ENCODE measurements around the gene ADCY2. TPM values are rescaled to one million over a fixed set of nuclear protein-coding genes. Genes with fewer than 3 reads are reported as not detected.

ADCY2 gene
- total RNA-seq, 4 donors from 2014 or later: 2.6 to 24.8 (median 10.9) TPM

DNA sequence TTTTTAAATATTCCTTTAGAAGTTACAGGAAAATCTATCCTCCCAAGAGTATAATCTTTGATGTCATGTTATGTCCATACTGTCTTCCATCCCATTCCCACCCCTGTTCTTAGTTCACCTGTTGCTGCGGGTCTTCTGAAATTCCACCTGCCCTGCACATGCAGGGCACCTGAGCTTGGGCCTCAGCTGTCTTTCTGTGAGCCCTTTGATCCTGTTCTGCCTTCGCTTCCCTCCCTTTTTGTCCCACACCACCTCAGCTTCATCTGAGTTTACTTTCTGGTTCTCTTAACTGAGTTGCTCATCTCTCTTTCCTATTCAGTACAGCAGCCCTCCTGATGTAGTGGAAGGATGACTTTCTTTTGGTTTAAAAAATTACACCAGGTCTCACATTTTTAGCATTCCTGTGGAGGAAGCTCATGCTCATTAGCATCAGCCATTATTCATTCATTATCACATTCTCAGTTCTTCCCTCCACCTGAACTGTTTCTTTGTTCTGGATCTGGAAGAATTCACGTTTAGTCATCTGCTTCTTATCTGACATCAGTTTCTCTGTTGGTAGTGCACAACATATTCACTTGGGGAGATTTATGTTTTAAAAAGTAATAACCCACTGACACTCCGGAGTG is 211.0 kb downstream of the ADCY2 start:
- no peaks in the 10 kb centered on the region for H3K4me1 ChIP-seq
- H3K9me3 ChIP-seq: no peaks in the 10 kb centered on the region
- TF ChIP-seq EP300 (IDR thresholded peaks at IDR 0.05) (no peak), POLR2AphosphoS5 (IDR thresholded peaks at IDR 0.05) (no peak), POLR2A (IDR thresholded peaks at IDR 0.05) (no peak)
- TF ChIP-seq, protein P1, sequence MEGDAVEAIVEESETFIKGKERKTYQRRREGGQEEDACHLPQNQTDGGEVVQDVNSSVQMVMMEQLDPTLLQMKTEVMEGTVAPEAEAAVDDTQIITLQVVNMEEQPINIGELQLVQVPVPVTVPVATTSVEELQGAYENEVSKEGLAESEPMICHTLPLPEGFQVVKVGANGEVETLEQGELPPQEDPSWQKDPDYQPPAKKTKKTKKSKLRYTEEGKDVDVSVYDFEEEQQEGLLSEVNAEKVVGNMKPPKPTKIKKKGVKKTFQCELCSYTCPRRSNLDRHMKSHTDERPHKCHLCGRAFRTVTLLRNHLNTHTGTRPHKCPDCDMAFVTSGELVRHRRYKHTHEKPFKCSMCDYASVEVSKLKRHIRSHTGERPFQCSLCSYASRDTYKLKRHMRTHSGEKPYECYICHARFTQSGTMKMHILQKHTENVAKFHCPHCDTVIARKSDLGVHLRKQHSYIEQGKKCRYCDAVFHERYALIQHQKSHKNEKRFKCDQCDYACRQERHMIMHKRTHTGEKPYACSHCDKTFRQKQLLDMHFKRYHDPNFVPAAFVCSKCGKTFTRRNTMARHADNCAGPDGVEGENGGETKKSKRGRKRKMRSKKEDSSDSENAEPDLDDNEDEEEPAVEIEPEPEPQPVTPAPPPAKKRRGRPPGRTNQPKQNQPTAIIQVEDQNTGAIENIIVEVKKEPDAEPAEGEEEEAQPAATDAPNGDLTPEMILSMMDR (IDR thresholded peaks at IDR 0.05): no peak
- H3K27ac ChIP-seq: no peak overlapping the region
- H3K36me3 ChIP-seq: no peaks in the 10 kb centered on the region
- H3K27me3 ChIP-seq: no peaks in the 10 kb centered on the region
- H3K4me3 ChIP-seq: no peak overlapping the region
- DNase-seq (ENCODE audit: low spot score in 2 of 2): no peak
- WGBS: 62% methylated on average over 4 of the region's 4 CpGs

DNA sequence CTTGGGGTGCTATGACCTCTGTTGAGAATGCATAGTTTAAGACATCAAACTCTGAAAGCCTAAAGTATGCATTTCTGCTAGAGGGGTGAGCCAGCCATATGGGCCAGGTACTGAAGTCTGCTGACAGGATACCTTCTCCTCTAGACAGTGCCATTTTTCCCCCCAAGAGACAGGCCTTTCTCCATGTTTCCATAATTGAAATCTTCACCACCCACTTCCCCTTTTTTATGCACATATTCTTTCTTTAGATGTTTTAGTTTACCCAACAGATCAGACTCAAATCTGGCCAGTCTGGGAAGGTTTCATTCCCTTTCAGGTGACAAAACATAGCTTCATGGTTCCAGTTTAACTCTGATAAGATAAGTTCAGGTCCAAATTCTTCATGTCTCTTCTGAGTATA is 212.8 kb downstream of the ADCY2 start:
- no peak for TF ChIP-seq POLR2A (IDR thresholded peaks at IDR 0.05)
- TF ChIP-seq POLR2AphosphoS5 (IDR thresholded peaks at IDR 0.05): no peak
- TF ChIP-seq, protein P1 (IDR thresholded peaks at IDR 0.05): no peak
- TF ChIP-seq EP300 (IDR thresholded peaks at IDR 0.05): no peak
- no peaks in the 10 kb centered on the region for H3K4me1 ChIP-seq
- DNase-seq (ENCODE audit: low spot score in 2 of 2): no peak

DNA sequence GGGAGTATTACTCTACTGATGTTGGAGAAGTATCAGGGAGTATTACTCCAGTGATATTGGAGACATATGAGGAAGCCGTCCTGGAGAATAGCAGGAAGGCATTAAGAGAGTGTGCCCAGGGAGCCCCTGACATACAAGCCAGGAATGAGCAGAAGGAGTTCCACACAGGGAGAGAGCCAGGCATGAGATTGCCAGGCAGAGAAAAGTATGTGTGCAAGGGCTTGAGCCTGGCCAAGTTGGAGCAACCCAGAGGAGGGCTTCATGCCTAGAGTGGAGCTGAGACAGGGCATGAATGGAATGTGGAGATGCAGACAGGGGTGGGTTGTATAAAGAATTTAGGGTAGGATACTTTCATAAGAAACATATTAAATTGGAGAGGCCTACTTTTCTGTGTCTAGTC is 213.8 kb downstream of the ADCY2 start:
- Histone ChIP-seq H3K27me3 (no peaks in the 10 kb centered on the region), H3K4me1 (no peaks in the 10 kb centered on the region), H3K9me3 (no peaks in the 10 kb centered on the region), H3K27ac (no peak overlapping the region), H3K4me3 (no peak overlapping the region), H3K36me3 (no peaks in the 10 kb centered on the region)
- DNase-seq (ENCODE audit: low spot score in 2 of 2): no peak
- 68% methylated on average over 1 of the region's 1 CpG for WGBS
- TF ChIP-seq EP300 (IDR thresholded peaks at IDR 0.05) (no peak), POLR2AphosphoS5 (IDR thresholded peaks at IDR 0.05) (no peak), POLR2A (IDR thresholded peaks at IDR 0.05) (no peak)
- TF ChIP-seq, protein P1 (IDR thresholded peaks at IDR 0.05): no peak

More for the DNA sequence above, 212.8 kb downstream of the ADCY2 start:
- Histone ChIP-seq H3K9me3 (no peaks in the 10 kb centered on the region), H3K27me3 (no peaks in the 10 kb centered on the region), H3K4me3 (no peak overlapping the region), H3K27ac (no peak overlapping the region), H3K36me3 (no peaks in the 10 kb centered on the region)

DNA sequence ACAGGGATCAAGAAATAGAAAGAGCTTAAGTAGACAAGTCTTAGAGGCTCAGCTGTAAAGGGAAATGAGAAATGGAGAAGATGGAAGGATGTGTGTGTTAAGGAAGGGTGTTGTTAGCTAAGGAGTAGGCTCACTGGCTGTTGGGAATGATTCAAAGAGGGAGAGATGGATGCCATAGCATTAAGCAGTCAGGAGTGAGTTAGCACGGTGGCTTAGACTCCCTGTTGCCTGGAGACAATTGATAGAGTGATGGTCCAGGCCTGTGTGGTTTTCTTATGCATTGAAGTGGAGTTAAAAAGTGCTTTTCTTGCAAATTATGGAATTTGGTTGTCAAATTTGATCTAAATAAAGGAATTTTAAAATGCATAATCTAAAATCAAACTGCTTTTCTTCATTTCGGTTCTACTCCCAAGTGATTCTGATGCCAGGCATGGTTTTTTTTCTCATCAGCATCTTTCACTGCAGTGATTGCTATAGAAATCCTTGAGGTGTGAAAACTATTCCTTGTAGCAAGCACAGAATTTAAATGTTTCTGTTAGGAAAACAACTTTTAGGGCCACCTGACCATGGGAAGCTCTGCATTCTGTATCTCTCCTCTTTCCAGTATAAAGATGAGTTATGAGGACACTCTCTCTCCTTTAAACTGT is 214.7 kb downstream of the ADCY2 start:
- TF ChIP-seq POLR2A (IDR thresholded peaks at IDR 0.05): no peak
- TF ChIP-seq, protein P1 (IDR thresholded peaks at IDR 0.05): no peak
- no peak for TF ChIP-seq POLR2AphosphoS5 (IDR thresholded peaks at IDR 0.05)
- no peak for TF ChIP-seq EP300 (IDR thresholded peaks at IDR 0.05)
- no peak overlapping the region for H3K27ac ChIP-seq
- no peaks in the 10 kb centered on the region for H3K4me1 ChIP-seq
- no peak for DNase-seq (ENCODE audit: low spot score in 2 of 2)
- no peaks in the 10 kb centered on the region for H3K27me3 ChIP-seq
- WGBS: 85% methylated on average over 2 of the region's 2 CpGs
- H3K4me3 ChIP-seq: no peak overlapping the region
- H3K9me3 ChIP-seq: no peaks in the 10 kb centered on the region
- H3K36me3 ChIP-seq: no peaks in the 10 kb centered on the region

DNA sequence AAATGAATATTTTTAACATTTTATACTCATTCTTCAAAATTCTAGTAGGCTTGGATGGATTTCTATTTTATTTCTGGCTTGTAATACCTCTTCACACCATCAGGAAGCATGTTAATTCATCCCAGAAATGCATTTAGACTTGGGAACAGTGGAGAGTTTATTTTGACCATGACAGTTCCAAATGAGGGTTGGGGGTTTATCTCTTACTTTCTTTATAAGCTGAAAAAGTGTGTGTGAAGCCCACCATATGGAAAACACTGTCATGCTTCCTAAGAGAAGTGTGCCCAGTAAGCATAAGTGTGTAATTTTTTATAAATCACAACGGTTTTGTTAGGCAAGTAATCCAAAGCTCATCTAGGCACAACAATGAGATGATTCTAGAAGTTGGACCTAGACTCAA is 215.6 kb downstream of the ADCY2 start:
- TF ChIP-seq, protein P1 (IDR thresholded peaks at IDR 0.05): no peak
- TF ChIP-seq POLR2A (IDR thresholded peaks at IDR 0.05) (no peak), POLR2AphosphoS5 (IDR thresholded peaks at IDR 0.05) (no peak), EP300 (IDR thresholded peaks at IDR 0.05) (no peak)
- 66% methylated on average over 1 of the region's 1 CpG for WGBS

More for the DNA sequence above, 215.6 kb downstream of the ADCY2 start:
- DNase-seq (ENCODE audit: low spot score in 2 of 2): no peak
- Histone ChIP-seq H3K4me1 (no peaks in the 10 kb centered on the region), H3K4me3 (no peak overlapping the region), H3K27ac (no peak overlapping the region), H3K9me3 (no peaks in the 10 kb centered on the region), H3K27me3 (no peaks in the 10 kb centered on the region), H3K36me3 (no peaks in the 10 kb centered on the region)
